HG03135 (cell line): Measurements from ENCODE around the gene PTPRE.

ENCODE experiments used
- ATAC-seq: cut with Tn5 transposase; IDR thresholded peaks from one replicate; pipeline ENCODE4 v1.9.1; 2021; ENCODE audit warnings: mild to moderate bottlenecking, moderate library complexity; ENCODE audit not compliant: unreplicated experiment

PTPRE gene

GRCh38 chr10:128018691-128019090, 111.8 kb downstream of the PTPRE start:
- no peak for ATAC-seq

- no peak for ATAC-seq
These were observed 115.6 kb downstream of the PTPRE start for GRCh38 chr10:128022261-128023196.

- ATAC-seq: no peak
These were observed 117.5 kb downstream of the PTPRE start for GRCh38 chr10:128024426-128024825.

GRCh38 chr10:128025437-128025836, 118.5 kb downstream of the PTPRE start:
- ATAC-seq: no peak

- ATAC-seq: no peak
These were observed 119.0 kb downstream of the PTPRE start for GRCh38 chr10:128025951-128026350.

GRCh38 chr10:128026615-128027300, 119.9 kb downstream of the PTPRE start:
- ATAC-seq: no peak

GRCh38 chr10:128027306-128027705, 120.4 kb downstream of the PTPRE start:
- no peak for ATAC-seq

- ATAC-seq: no peak
These were observed 121.1 kb downstream of the PTPRE start for GRCh38 chr10:128027822-128028507.

GRCh38 chr10:128028508-128029289, 121.8 kb downstream of the PTPRE start:
- no peak for ATAC-seq

- ATAC-seq: no peak
These were observed 122.4 kb downstream of the PTPRE start for GRCh38 chr10:128029290-128029651.

GRCh38 chr10:128029731-128030369, 122.9 kb downstream of the PTPRE start:
- ATAC-seq: no peak

GRCh38 chr10:128030498-128031072, 123.7 kb downstream of the PTPRE start:
- ATAC-seq: no peak

- no peak for ATAC-seq
These were observed 124.3 kb downstream of the PTPRE start for GRCh38 chr10:128031216-128031615.

GRCh38 chr10:128032466-128032865, 125.6 kb downstream of the PTPRE start:
- ATAC-seq: no peak

- ATAC-seq: peak; percentile 61
These were observed 128.7 kb downstream of the PTPRE start for GRCh38 chr10:128035557-128035973.

GRCh38 chr10:128036011-128036615, 129.2 kb downstream of the PTPRE start:
- no peak for ATAC-seq

GRCh38 chr10:128036746-128037543, 130.0 kb downstream of the PTPRE start:
- no peak for ATAC-seq

GRCh38 chr10:128040096-128040495, 133.2 kb downstream of the PTPRE start:
- no peak for ATAC-seq

- no peak for ATAC-seq
These were observed 133.8 kb downstream of the PTPRE start for GRCh38 chr10:128040681-128041080.
